ENCODE measurements around the gene MUSK.

DNA sequence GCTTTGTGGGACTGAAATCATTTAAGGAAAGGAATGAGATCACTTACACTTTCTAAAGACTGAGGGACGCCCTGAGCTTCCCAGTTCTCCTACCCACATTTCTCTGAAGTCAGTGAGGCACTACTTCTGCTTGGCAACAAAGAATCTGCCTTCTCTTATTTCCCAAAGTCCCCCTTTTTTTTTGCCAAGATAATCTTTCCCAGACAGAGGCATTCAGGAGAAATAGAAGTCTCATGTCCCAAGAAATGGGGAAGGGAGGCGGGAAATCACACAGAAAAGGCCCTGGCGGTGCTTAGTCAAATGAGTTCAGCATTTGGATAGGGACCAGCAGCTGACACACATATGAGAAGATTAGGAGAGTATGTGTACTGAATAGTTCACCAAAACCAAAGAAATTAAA is 159.7 kb downstream of the MUSK start:
- TF ChIP-seq GATA2 (IDR thresholded peaks at IDR 0.05; ENCODE audit: low read depth, low read length) (no peak), GATA3 (IDR thresholded peaks at IDR 0.05; ENCODE audit: low read depth, low read length) (no peak)

All from SH-SY5Y (cell line).